ENCODE results near the gene L2HGDH.

- TF ChIP-seq CTCF (conservative IDR thresholded peaks at IDR 0.05; ENCODE audit: low read depth, low read length) (no peak), POLR2A (IDR thresholded peaks at IDR 0.05; ENCODE audit: low read depth, low read length) (no peak), SMC3 (IDR thresholded peaks at IDR 0.05; ENCODE audit: low read depth, low read length) (no peak), BHLHE40 (IDR thresholded peaks at IDR 0.05; ENCODE audit: low read depth, low read length) (no peak), MAFK (IDR thresholded peaks at IDR 0.05; ENCODE audit: low read depth, low read length) (no peak), MXI1 (IDR thresholded peaks at IDR 0.05; ENCODE audit: borderline replicate concordance, low read depth, low read length) (no peak), USF2 (IDR thresholded peaks at IDR 0.05; ENCODE audit: low read depth, low read length) (no peak), RAD21 (IDR thresholded peaks at IDR 0.05; ENCODE audit: low read length) (no peak), CHD1 (IDR thresholded peaks at IDR 0.05; ENCODE audit: low read depth, low read length) (no peak), ELK1 (IDR thresholded peaks at IDR 0.05; ENCODE audit: borderline replicate concordance, low read depth, low read length) (no peak)
Measured at GRCh38 chr14:50249136-50249775, 62.8 kb downstream of the L2HGDH start.

Data from IMR-90 (cell line).